Thyroid gland (tissue), 4 donors: Measurements from ENCODE around the gene COASY.

Experiments used
- CTCF ChIP-seq, 6 experiments: fragments of 200-600 bp in 3 of 6; fragments of 450-650 bp in 3 of 6; sonication (generic) in 3 of 6; IDR thresholded peaks; one replicate each; pipeline ENCODE4 v1.5.1; 2016 to 2019; ENCODE audit warnings: antibody characterized with exemption in 6 of 6, mild to moderate bottlenecking in 2 of 6, inconsistent platforms in 1 of 6, moderate library complexity in 1 of 6
- POLR2A ChIP-seq, 2 donors: fragments of 450-650 bp; IDR thresholded peaks; one replicate each; pipeline ENCODE4 v1.6.1; 2017; ENCODE audit warnings: antibody characterized with exemption in 2 of 2, mild to moderate bottlenecking in 2 of 2, moderate library complexity in 1 of 2

GRCh38 chr17:42535155-42536047 lies 26.5 kb upstream of the COASY start:
- TF ChIP-seq CTCF (IDR thresholded peaks at IDR 0.05) (no peak), POLR2A (IDR thresholded peaks at IDR 0.05) (no peak)
